ENCODE data around the gene SYS1. TPM values are rescaled to one million over a fixed set of nuclear protein-coding genes. Genes with fewer than 3 reads are reported as not detected.

SYS1 gene
- total RNA-seq (2021; ENCODE audit: unreplicated experiment) (29.1 TPM), Bru-seq, nascent RNA (percentile 73 among the genes with signal in this experiment), BruChase-seq, experiment 1, labeled RNA remaining after a 2-hour chase (percentile 92 among the genes with signal in this experiment), BruChase-seq, experiment 2, labeled RNA remaining after a 6-hour chase (percentile 91 among the genes with signal in this experiment)
- 38.8 TPM for polyA plus RNA-seq (2012; ENCODE audit: insufficient read length)
- long read RNA-seq, transcript SYS1-205 (3 exons, 433 nt) = minor isoform, 10 of 51 reads
- long read RNA-seq, transcript SYS1-201 (4 exons, 2,862 nt) = major isoform, 37 of 51 reads
- long read RNA-seq, partial matches to known transcripts = 1 of 51 reads
- long read RNA-seq, other reads (novel, unspliced or antisense) = 1 of 51 reads

DNA sequence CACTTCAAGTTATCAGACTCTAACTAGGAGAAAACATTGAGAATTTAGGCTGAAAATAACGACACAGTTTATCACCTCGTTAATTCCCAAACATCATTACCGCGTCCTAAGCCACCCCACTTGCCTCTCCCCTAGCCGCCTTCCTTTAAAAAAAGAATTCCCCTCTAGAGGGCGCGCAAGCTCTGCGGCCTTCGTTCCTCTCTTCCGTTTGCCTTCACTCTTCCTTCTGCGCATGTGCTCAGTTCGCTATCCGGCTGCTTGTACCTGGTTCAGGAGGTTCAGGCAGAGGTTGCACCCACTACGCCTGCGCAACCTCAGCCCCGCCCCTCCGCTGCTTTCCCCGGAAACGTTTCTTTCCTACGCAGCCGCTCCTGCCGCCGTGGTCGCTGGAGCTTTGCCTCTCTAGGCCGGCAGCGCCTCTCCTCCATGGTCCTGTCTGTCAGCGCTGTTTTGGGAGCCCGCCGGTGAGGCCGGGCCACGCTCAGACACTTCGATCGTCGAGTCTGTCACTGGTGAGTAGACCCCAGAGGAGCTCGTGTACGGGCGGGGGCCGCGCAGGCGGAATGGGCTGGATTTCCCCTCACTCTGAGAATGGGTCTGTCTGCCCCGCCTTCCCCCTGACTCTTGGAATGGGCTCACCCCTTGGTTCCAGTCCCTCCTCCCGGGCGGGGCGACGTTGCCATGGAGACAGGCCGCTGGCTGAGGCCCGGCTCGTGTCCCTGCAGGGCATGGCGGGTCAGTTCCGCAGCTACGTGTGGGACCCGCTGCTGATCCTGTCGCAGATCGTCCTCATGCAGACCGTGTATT lies at the start of gene SYS1:
SYS1 (plus strand) TSS at position 353 of the 807 bp plus-strand sequence; CDS start at position 729, 376 bp downstream.
- BruUV-seq (replicated peaks) = TSS peak; percentile 86
- TF ChIP-seq POLR2AphosphoS5 (IDR thresholded peaks at IDR 0.05; ENCODE audit: low read depth, low read length) (peak; percentile 94), SIN3A (IDR thresholded peaks at IDR 0.05; ENCODE audit: borderline replicate concordance, insufficient read depth, low read depth, low read length) (peak; percentile 58; the same call in 1 of the 2 replicates), TCF7L2 (IDR thresholded peaks at IDR 0.05; ENCODE audit: low read depth, low read length) (no peak)
- TF ChIP-seq, protein P1, sequence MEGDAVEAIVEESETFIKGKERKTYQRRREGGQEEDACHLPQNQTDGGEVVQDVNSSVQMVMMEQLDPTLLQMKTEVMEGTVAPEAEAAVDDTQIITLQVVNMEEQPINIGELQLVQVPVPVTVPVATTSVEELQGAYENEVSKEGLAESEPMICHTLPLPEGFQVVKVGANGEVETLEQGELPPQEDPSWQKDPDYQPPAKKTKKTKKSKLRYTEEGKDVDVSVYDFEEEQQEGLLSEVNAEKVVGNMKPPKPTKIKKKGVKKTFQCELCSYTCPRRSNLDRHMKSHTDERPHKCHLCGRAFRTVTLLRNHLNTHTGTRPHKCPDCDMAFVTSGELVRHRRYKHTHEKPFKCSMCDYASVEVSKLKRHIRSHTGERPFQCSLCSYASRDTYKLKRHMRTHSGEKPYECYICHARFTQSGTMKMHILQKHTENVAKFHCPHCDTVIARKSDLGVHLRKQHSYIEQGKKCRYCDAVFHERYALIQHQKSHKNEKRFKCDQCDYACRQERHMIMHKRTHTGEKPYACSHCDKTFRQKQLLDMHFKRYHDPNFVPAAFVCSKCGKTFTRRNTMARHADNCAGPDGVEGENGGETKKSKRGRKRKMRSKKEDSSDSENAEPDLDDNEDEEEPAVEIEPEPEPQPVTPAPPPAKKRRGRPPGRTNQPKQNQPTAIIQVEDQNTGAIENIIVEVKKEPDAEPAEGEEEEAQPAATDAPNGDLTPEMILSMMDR (IDR thresholded peaks at IDR 0.05) = peak; percentile 98
- TF ChIP-seq, protein P2, sequence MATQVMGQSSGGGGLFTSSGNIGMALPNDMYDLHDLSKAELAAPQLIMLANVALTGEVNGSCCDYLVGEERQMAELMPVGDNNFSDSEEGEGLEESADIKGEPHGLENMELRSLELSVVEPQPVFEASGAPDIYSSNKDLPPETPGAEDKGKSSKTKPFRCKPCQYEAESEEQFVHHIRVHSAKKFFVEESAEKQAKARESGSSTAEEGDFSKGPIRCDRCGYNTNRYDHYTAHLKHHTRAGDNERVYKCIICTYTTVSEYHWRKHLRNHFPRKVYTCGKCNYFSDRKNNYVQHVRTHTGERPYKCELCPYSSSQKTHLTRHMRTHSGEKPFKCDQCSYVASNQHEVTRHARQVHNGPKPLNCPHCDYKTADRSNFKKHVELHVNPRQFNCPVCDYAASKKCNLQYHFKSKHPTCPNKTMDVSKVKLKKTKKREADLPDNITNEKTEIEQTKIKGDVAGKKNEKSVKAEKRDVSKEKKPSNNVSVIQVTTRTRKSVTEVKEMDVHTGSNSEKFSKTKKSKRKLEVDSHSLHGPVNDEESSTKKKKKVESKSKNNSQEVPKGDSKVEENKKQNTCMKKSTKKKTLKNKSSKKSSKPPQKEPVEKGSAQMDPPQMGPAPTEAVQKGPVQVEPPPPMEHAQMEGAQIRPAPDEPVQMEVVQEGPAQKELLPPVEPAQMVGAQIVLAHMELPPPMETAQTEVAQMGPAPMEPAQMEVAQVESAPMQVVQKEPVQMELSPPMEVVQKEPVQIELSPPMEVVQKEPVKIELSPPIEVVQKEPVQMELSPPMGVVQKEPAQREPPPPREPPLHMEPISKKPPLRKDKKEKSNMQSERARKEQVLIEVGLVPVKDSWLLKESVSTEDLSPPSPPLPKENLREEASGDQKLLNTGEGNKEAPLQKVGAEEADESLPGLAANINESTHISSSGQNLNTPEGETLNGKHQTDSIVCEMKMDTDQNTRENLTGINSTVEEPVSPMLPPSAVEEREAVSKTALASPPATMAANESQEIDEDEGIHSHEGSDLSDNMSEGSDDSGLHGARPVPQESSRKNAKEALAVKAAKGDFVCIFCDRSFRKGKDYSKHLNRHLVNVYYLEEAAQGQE (IDR thresholded peaks at IDR 0.05; ENCODE audit: insufficient read depth in 1 of 2, low read depth in 2 of 2, low read length in 1 of 2) = peak in 1 of 2 experiments; percentile 52; a peak in 1 of 4 replicates
- ATAC-seq = peak; percentile 94
- DNase-seq (ENCODE audit: low read depth, low spot score) = peak; percentile 95
- ChIA-PET CTCF (interaction anchor here (0.6 to 1.5 kb wide), 8 partner anchors 11 to 408 kb away, joined by 3 to 15 read pairs (median 4); no protein-coding TSS in a partner anchor), POLR2A (interaction anchor here (0.6 to 1.5 kb wide), 5 partner anchors 11 to 64 kb away, joined by 3 to 5 read pairs (median 4); no protein-coding TSS in a partner anchor)
- Histone ChIP-seq H3K27me3 (ENCODE audit: control insufficient read depth, insufficient read depth, low read length) (no peaks in the 10 kb centered on the region), H3K4me3 (ENCODE audit: low read depth in 2 of 2, low read length in 2 of 2) (peak within 1 kb of the TSS; percentile 80 to 83), H3K4me1 (ENCODE audit: control insufficient read depth, insufficient read depth, low read length) (peaks cover 27% of the 10 kb centered on the region), H3K36me3 (ENCODE audit: control insufficient read depth, insufficient read depth, low read length) (no peaks in the 10 kb centered on the region; the same call in 1 of the 2 replicates), H3K27ac (ENCODE audit: low read length) (peak within 1 kb of the TSS; percentile 93), H3K9me3 (ENCODE audit: control insufficient read depth, insufficient read depth, low read depth, low read length) (no peaks in the 10 kb centered on the region)
- intact Hi-C loops (cut with micrococcal nuclease; ENCODE audit: unreplicated experiment) = loop anchor here (2.0 kb wide), 1 partner anchor 74 kb away; no protein-coding TSS in a partner anchor
- in situ Hi-C loops (cut with HindIII; ENCODE audit: low pct_unique_long_range_greater_than_20kb, low sequenced_read_pairs) = no loop called here

DNA sequence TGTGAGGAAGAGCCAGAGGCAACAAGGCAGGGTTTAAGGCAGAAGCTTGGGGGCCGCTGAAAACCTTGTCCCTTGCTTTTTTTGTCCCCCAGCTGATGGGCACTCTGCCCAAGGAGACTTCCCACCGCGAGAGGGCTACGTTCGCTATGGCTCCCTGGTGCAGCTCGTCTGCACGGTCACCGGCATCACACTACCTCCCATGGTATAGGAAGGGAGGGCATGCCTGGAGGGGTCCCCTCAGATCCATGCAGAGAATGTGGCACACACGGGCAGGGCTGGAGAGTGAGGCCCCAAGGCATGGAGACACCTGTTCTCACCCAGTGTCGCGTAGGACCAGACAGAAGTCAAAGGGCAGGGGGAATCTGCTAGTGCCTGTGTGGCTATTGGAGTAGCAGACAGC lies 49.0 kb upstream of the SYS1 start:
- H3K4me1 ChIP-seq (ENCODE audit: control insufficient read depth, insufficient read depth, low read length) = peaks cover 8% of the 10 kb centered on the region; the same call in 1 of the 2 replicates
- TF ChIP-seq, protein P2 (IDR thresholded peaks at IDR 0.05; ENCODE audit: insufficient read depth in 1 of 2, low read depth in 2 of 2, low read length in 1 of 2) = no peak
- intact Hi-C loops (cut with micrococcal nuclease; ENCODE audit: unreplicated experiment) = no loop called here
- ATAC-seq = no peak
- POLR2A ChIA-PET = no interaction called here
- H3K4me3 ChIP-seq (ENCODE audit: low read depth in 2 of 2, low read length in 2 of 2) = no peak overlapping the region
- in situ Hi-C loops (cut with HindIII; ENCODE audit: low pct_unique_long_range_greater_than_20kb, low sequenced_read_pairs) = no loop called here
- no peak for DNase-seq (ENCODE audit: low read depth, low spot score)
- no peaks in the 10 kb centered on the region for H3K36me3 ChIP-seq (ENCODE audit: control insufficient read depth, insufficient read depth, low read length)
- H3K27ac ChIP-seq (ENCODE audit: low read length) = no peak overlapping the region
- H3K27me3 ChIP-seq (ENCODE audit: control insufficient read depth, insufficient read depth, low read length) = no peaks in the 10 kb centered on the region
- no peaks in the 10 kb centered on the region for H3K9me3 ChIP-seq (ENCODE audit: control insufficient read depth, insufficient read depth, low read depth, low read length)
- BruUV-seq (replicated peaks) = no TSS peak
- CTCF ChIA-PET = interaction anchor here (0.9 kb wide), 1 partner anchor 27 kb away, joined by 3 read pairs; no protein-coding TSS in a partner anchor
